Stimulated activated CD8-positive, alpha-beta memory T cell treated with anti-CD3 and anti-CD28 coated beads, Interleukin-7, amount 100 ng/mL, for 24 hours (primary cell): ENCODE results near the gene EPB41L4A.

Experiments used
- DNase-seq: peaks from one replicate; pipeline ENCODE4 v3.0.0-alpha.2; 2020; ENCODE audit warnings: low read depth

The EPB41L4A gene

DNA sequence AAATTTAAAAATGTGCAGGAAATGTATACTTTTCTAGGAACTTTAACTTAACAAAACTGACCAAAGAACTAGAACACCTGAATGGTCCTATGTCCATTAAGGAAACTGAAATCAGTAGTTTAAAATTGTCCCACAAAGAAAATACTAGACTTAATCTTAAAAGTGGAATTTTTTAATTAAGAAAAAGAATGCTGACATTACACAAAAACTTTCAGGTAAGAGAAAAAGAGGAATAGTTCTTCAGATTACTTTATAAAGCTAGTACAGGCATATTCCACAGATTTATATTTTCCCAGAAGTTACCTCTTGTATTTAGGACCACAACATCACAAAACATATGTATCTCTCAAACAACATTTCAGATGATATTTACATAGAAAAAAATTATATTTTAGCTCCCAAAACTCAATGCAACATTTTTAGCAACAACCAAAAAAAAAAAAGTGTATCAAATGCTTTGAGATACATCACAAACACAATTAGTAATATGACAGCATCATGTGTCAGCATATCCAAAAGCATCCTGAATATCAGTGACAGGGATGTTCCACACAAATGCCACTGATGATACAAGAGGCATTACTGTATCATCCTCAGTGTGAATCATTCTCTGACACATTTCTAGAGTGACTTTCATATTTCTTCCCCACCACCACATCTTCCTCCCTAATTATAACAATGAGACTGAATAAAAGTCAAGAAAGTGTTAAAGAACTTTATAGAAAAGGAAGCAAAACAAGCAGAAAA lies 264.0 kb downstream of the EPB41L4A start:
- no peak for DNase-seq

DNA sequence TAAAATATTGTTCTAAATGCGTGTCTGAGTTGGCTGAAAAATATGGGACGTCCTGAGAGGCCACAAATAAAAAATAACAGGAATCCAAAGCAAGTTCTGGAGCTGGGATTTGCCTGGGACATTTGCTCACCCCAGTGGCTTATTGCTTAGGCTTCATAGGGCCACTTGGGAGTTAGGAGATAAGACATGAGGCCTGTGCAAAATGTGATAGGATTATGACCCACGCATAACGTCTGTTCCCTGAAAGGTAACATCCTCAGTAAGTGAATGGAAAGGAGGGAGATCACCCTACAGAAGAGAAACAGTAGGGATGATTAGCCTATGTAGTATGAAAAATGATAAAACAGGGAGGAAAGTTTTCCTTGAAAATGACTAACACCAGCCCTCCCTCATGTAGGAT lies 269.4 kb downstream of the EPB41L4A start:
- no peak for DNase-seq

DNA sequence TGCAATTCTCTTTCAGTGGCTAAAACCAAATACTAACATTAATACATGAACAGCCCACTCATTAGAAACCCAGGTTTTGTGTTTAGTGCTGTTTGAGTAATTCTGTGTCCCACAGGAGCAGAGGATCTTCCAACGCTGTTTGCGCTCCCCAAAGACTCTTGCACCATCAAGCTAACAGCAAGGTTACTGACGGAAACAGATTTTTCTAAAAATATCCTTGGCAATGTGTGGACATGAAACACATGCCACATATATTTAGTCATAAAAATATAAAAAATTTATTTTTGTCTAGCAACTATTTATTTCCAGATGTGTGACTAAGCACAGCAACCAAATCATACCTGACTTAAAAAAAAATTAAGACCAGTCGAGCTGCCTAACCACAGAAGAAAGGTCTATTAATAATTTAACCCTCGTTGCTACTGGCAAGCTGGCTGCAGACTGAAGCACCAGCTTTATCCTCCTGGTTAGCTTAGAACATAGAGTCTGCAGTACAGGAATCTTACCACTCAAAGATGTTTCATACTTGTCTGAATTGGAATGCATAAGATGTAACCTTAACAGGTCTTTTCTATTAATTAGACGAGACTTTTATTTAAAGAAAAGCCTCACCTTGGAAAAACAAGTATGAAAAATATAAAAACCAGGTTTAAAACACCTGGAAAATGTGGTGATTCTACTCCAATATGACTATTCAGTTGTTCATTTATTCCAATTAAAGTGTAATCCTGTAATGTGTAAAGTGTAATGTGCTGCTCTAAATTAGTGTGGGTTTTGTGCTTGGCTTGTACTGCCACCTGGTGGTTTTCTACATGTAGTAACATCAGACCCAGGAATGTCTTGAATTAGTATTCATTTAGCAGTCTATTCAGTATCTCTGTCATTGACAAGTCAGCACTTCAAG lies 272.5 kb downstream of the EPB41L4A start:
- DNase-seq: no peak

DNA sequence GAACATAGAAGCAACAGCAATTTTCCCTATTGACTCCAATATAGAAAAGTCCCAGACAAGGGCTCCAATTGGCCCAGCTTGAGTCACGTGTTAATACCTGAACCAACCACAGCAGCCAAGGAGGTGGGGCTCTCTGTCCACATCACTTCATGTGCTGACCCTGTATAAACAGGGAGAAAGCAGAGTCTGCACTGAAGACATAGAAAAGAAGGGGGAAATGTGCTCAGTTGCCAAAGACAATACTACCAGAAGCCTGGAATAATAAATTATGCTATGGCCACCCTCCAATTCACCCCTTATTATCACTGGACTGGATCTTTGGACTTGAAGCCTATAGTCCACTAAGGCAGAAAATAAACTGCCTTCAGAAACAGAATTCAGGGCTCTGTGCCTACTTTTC lies 275.4 kb downstream of the EPB41L4A start:
- DNase-seq: no peak

DNA sequence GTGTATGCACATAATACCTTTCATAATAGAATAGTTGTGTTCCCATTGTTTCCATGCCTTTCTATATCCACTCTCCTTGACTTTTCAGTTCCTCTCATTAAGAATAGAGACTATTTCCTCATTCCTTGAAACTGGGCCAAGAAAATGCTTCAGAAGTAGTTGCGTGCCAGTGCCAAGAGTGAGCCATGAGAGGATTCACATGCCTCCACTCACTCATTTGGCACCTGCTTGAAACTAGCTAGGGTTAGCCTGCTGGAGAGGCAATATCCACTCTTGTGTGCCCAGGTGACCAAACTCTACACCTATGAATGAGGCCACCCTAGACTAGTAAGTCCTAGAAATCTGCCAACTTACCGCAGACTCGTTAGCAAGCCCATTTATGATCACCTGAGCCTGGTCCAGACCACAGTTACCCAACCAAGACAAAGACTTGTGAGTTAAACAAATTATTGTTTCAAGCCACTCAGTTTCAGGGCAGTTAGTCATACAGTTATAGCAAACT lies 276.3 kb downstream of the EPB41L4A start:
- no peak for DNase-seq

DNA sequence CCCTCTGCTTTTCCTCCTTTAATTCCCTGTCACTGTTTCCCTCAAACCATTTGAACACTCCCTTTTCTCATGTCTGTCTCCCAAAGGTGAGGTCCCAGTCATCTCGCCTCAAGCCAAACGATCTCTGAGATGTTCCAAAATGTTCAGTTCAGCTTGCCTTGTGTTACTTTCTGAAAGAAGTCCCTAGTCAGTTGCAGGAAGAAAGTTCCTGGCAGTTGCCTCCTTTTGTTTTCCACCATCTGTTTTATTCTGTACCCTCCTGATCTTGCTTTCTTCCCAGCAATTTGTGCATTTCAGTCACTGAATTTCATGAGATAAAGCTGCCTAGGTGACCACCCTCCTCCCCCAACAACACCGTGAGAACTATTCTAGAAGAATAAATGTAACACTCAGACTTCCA lies 277.5 kb downstream of the EPB41L4A start:
- DNase-seq: no peak

DNA sequence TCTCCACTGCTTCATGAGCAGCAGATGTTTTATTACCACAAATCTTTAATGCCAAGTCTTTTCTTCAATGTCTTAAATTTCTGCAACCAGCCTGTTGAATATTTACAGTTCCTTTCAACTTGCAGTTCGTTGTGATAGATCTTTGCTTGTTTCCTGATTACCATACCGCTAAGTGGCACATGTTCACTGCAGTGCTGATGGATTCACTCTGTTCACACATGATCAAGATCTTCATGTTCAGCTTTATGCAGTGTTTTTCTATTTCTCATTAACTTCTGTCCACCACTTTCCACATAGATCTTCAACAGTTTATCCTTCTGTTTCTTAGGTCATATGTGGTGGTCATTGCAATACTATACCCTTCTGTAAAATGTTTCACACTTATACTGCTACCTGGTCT lies 280.6 kb downstream of the EPB41L4A start:
- no peak for DNase-seq

DNA sequence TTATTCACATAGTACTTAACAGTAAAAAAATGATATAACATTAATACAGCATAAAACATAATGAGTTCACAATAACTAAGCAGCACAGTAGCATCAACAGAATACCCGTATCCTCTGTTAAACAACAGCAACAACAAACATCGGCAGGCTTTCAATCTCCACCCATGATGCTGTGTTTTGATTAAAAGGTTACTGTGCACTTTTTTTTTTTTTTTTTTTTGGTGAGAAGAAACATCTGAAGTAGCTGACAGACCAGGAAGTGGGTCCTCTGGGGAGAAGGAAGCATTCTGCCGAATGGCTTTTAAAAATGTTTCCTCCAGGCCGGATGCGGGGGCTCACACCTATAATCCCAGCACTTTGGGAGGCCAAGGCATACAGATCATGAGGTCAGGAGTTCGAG lies 282.3 kb downstream of the EPB41L4A start:
- no peak for DNase-seq

DNA sequence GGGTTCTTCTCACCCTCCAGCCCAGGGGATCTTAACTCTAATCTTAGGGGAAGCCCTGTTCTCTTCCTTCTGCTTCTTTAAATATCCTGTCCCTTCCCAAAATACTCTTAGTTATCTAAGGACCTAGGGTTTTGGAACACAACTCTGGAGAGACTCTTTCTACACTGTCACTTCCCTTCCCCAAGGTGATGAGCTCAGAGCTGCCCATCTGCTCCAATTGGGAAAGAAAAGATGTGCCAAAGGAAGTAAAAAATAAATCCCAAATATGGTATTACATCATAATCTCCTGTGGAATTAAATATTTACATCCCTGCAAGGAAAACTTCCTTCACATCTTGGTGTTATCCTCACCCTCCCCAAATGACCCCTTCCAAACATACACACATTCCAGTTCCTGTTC lies 291.2 kb downstream of the EPB41L4A start:
- no peak for DNase-seq

DNA sequence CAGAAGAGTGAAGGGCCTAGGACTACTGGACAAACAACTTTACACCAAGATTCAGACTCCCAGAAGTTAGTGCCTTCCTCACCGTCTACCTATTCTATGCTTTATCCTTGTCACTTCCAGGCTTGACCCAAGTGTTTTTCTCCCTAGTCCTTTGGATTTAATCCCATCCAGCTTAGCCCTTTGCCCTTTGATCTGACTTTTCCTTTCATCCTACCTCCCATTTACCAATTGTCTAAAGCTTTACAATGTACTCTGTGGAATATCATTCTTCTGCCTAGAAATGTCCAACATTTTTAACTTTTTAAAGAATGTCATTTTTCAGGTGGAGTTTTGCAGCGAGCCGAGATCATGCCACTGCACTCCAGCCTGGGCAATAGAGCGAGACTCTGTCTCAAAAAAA lies 292.1 kb downstream of the EPB41L4A start:
- no peak for DNase-seq

DNA sequence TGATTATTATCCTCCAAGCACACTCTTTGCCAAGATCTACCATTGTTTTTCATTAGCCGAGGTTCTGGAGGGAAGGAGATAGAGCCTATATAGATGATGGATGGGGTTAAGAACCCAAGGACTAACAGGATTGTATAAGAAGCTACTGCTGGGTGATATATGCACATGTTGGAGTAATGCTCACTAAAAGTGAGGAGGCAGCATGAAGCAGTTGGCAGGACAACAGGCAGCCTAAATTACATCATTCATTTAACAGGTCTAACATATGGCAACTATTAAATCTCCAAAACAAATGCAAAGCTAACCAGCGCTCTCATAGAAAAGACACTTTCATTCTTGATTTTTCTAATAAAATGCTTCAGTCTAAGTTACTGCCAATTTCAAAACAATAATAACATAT lies 293.2 kb downstream of the EPB41L4A start:
- DNase-seq: no peak

DNA sequence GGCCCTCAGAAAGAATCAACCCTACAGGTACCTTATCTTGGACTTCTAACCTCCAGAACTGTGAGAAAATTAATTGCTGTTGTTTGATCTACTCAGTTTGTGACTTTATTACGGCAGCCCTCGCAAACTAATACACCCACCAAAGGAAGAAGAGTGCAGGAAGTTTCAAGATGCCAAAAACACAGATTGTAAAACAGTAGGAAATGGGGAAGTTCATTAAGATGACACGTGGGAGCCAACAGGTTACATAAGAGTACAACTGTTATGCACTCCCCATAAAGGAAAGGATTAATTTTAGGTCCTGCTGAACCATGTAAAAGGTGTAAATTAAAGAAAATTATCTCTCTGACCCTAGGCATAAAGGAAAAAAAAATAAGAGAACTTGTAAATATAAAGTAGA lies 294.3 kb downstream of the EPB41L4A start:
- DNase-seq: no peak

DNA sequence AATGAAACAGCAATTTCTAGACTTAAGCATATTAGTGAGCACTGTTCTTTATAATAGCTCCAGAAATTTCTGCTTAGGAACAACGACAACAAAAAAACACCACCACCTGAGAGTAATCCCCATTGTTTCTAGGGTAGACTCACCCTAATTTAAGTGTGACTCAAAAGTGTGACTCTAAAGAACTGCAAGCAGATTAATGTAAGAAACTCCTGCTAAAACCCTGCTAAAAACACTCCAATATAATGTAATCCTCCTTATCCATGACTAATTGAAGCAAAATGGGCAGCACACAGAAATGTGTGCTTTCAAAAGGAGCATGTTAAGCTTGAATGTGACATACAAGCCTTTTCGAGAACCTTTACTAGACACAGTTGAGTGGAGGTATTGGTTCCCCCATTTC lies 296.0 kb downstream of the EPB41L4A start:
- no peak for DNase-seq

DNA sequence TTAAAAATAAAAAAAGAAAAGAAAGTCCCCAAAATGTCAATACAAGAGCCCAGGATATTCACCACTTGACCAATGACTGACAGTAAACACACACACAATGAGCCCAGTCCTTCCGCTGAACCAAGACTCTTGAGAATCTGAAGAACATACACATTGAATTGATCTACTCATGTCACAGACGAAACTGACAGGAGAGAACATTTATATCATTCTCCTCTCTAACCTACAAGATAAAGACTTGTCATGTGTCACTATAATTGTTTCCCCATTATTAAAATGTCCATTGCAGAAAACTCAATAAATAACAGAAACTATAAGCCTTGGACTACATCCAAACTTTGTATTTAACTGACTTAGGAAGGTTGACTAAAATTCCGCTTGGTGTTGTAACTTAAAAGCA lies 296.7 kb downstream of the EPB41L4A start:
- no peak for DNase-seq

DNA sequence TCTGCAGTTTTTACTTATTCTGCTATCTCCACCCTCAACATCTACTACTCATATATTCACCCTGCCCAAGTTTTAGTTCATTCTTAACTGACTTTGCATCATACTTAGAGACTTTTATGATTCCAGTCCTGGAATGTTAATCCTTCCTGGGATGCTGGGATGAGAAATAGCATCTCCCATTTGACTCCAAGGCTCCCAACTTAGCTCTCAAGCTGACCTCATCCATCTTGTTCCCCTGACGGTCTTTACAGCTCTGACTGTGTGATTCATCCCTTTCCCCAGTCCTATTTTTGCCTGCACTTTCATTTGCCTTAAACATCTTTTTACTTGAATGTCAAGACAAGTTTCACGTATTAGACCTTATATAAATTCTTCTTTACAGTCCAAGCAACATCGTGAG lies 297.8 kb downstream of the EPB41L4A start:
- no peak for DNase-seq

DNA sequence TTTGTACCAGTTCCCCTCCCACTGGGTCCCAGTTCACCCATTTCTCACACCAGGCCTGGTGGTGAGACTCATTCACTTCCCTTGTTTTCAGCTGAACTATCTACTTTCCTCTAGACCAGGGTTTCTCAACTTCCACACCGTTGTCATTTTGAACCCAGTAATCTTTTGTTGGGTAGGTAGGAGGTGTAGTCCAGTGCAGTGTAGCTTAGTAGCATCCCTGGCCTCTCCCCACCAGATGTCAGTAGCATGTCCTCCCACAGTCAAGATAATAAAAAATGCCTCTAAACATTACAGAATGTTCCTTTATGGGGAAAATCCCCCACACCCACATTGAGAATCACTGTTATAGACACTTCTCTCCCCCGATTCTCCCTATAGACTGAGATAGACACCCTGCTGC lies 299.1 kb downstream of the EPB41L4A start:
- no peak for DNase-seq

DNA sequence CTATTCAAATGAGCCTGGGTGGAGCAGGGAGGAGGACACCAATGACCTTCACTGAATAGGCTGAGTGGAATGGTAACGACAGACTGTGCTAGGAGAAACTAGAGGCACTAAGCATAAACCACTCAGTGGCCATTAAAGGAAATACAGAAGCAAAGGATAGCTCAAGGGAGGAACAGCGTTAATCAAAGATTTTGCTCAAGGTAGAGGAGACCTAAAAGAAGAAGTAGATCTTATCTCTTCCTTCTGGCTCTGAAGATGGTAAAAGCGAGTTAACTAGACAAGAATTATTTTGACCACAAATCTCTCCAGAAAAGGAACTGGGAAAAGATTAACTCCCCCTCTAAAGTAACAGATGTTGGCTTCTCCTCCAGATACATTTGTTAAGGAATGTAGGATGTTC lies 299.6 kb downstream of the EPB41L4A start:
- DNase-seq: no peak

DNA sequence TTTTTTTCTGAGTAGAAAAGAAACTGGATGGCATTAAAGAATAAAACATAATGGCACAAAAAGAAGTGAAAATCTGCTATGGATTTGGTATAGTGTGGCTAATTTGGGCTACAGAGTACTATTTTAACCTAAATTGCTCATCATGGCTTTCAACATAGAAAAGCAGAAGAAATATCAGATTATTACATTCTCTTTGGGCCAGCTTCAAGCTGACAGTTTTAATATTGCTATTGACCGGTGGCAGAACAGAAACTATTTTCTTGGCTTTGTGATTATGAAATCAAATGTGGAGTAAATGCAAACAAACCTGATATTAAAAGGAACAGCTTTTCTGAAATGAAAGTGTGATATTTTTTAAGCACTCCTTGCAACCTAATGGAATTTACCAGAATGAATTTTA lies 301.5 kb downstream of the EPB41L4A start:
- DNase-seq: no peak

DNA sequence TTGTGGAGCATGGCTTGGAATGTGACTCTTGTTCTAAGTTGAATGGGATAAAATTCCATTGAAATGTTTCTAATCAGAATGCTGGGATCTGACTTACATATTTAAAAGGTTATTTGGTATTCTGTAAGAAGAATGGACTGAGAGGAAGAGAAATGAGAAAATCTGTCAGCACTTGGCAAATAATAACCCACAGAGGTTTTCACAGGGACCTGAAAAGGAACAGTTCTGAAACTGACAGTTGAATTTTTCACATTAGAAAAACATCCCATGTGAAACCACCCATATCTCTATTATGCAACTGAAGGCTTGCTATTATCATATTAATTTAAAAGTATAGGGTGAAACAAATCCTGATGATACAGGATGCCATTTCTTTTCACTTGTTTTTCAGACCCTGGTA lies 302.7 kb downstream of the EPB41L4A start:
- no peak for DNase-seq

DNA sequence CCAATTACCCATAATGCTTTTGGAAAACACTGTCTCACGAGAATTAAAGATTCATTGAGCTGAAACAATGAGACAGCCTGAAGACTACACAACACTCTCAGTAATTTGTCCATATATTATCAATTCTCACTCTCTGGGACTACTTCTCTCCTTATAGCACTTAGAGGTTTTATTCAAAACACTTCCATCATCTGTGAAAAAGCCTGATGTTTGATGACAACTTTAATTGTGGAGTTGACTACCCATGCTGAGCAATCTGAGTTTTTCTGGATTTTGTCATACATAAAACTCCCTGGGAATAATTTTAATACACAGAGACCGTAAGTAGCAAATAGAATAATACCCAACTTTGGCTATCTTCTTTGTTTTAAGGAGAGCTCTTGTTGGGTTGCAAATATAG lies 305.5 kb downstream of the EPB41L4A start:
- no peak for DNase-seq
